HEK293T (cell line): ENCODE data around the gene TCF15.

ENCODE experiments used
- ARNT ChIP-seq: fragments of 450-650 bp; IDR thresholded peaks from 2 replicates; pipeline ENCODE4 v1.6.1; 2017; ENCODE audit warnings: mild to moderate bottlenecking
- FOXA1 ChIP-seq: fragments of 450-650 bp; IDR thresholded peaks from 2 replicates; pipeline ENCODE4 v1.6.1; 2016; ENCODE audit warnings: mild to moderate bottlenecking
- FOXM1 ChIP-seq: fragments of 450-650 bp; IDR thresholded peaks from 2 replicates; pipeline ENCODE4 v1.6.1; 2017; ENCODE audit warnings: mild to moderate bottlenecking, borderline replicate concordance
- L3MBTL2 ChIP-seq: fragments of 450-650 bp; conservative IDR thresholded peaks from 2 replicates; pipeline ENCODE4 v1.6.1; 2016; ENCODE audit warnings: mild to moderate bottlenecking
- NFRKB ChIP-seq: fragments of 450-650 bp; IDR thresholded peaks from 2 replicates; pipeline ENCODE4 v1.6.1; 2016; ENCODE audit warnings: mild to moderate bottlenecking, moderate library complexity
- SP1 ChIP-seq: fragments of 450-650 bp; IDR thresholded peaks from 2 replicates; pipeline ENCODE4 v1.6.1; 2017
- SUZ12 ChIP-seq: fragments of 450-650 bp; IDR thresholded peaks from 2 replicates; pipeline ENCODE4 v1.6.1; 2016; ENCODE audit warnings: mild to moderate bottlenecking
- TARDBP ChIP-seq: fragments of 450-650 bp; IDR thresholded peaks from 2 replicates; pipeline ENCODE4 v1.6.1; 2016

DNA sequence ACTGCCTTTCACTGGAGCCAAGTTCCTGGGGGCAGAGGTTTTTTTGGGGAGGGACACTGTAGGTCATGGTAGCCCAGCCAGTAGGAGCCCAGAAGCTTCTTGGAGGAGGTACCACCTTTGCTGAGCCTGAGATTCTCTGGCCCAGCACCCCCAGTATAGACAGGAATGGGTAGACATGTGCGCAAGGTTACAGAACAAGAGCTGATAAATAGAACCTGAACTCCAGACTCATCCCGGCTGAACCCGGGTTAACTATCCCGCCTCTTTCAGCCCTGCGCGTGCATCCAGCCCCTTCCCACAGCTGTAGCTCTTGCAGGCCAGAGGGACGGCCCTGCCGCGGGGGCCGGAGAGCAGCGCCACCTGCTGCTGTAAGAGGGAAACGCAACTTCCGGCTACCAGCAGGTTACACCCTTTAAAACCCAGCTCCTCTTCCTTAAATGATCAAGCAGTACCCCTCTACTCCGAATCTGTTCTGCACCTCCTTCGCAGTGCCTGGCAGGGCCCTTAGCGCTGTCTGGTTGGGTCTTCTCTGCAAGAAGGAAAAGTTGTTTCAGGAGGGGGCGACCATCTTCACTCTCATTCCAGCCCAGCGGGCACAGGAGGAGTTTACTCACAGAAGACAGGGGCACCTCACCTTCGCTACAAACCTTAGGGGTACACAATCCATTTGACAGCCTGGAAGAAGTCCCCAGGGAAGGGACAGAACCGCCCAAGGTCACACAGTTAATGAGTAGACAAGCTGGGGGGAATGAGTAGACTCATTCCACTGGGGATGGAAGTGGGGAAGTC, 35.4 kb upstream of the TCF15 start:
- TF ChIP-seq TARDBP (no peak), FOXM1 (no peak), ARNT (no peak; the same call in 1 of the 2 replicates), L3MBTL2 (no peak), SUZ12 (no peak), FOXA1 (no peak), SP1 (no peak), NFRKB (no peak)
